ENCODE data around the gene HMGN4.
"Not testable (repeated sequence)": the region's sequence is repeated elsewhere in the genome, so short reads cannot be mapped to it uniquely, and the experiment has no call there.

Gene HMGN4

DNA sequence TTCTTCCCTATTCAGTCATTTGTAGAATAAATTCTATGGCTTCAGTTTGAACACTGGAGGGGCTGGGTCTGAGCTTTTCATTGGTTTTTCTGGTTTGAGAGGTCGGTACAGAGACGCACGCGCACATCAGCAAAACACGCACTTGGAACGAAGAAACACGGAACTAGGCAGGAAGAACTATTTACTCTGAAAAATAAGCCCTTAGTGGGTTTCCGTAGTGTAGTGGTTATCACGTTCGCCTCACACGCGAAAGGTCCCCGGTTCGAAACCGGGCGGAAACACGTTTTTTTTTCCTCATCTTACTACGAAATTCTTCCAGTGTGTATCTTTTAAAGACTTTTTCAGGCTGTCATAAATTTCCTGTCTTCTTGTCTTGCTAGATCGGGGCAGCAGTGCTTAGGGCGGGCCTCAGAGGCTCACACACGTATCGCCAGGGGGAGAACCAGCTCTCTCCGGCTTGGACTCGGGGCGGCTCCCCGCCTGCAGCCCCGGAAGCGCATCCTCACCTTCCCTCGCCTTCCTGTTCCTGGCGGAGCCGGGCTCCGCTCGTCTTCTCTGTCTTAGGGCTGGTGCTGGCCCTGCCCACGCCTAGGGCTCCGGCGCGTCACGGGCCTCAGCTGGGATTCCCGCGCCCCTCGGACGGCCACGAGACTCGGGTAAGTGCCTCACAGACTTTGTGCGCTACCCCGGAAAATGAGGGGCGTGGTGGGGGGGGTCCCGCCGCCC is at the start of gene HMGN4:
Gene HMGN4, plus strand, starts transcription at position 521 of the 726 bp plus-strand sequence. CDS start 6,841 bp downstream, outside the sequence.
- in situ Hi-C loops (cut with HindIII; ENCODE audit: low pct_unique_long_range_greater_than_20kb, low sequenced_read_pairs): no loop called here
- TF ChIP-seq JUND (IDR thresholded peaks at IDR 0.05; ENCODE audit: low read depth): no peak
- peak; percentile 57 to 87 for DNase-seq (ENCODE audit: low read depth in 1 of 2, low spot score in 1 of 2)

DNA sequence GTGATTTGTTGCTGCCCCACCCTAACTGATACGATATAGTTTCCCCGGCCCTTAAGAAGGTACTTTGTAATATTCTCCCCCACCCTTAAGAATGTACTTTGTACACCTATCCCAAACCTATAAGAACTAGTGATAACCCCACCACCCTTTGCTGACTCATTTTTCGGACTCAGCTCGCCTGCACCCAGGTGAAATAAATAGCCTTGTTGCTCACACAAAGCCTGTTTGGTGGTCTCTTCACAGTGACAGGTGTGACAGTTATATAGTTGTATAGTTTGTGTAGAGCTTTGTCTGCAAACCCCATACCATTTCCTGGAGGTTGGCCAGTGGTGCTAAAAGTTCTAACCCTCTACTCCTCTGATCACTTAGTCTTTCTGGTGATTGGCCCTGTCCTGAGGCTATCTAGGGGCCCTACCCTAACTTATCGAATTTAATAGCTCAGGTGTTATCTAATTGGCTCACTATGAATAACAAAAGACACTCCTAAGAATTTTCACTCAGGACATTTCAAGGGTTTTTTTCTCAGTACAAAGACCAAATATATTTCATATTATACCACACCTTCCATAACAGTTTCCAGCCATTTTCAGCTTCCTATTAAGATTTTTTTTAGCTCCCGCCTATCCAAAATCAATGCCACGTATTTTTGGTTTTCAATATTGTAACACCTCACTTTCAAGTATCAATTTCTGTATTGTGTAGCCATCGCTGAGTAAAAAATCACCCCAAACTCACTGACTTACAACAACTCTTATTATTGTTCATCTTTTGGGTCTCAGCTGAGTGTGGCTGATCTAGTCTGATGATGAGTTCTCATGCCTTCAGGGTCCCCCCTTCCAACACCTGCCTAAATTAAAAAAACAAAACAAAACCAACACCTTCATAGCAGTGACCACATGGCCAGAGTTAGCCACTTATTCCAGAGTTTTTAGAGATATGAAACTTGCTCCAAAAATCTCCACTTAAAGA is 47.9 kb upstream of the HMGN4 start:
- TF ChIP-seq JUND (IDR thresholded peaks at IDR 0.05; ENCODE audit: low read depth): no peak
- in situ Hi-C loops (cut with HindIII; ENCODE audit: low pct_unique_long_range_greater_than_20kb, low sequenced_read_pairs): no loop called here
- no peak for DNase-seq (ENCODE audit: low read depth in 1 of 2, low spot score in 1 of 2)

DNA sequence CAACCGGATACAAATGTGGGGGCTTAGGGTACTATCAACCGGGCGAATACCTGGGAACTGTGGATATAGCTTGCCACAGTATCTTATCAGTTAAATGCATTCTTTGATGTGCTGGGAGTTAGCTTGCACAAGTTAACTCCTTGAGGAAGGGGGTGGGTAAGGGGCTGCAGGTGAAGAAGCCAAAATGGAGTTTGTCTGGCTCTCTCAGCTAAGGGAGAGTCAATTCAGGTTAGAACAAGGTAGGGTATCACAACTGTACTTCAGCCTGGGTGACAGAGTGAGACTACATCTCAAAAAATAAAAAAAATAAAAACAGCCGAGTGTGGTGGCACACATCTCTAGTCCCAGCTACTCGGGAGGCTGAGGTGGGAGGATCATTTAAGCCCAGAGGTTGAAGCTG is 46.6 kb upstream of the HMGN4 start:
- in situ Hi-C loops (cut with HindIII; ENCODE audit: low pct_unique_long_range_greater_than_20kb, low sequenced_read_pairs): no loop called here
- no peak for TF ChIP-seq JUND (IDR thresholded peaks at IDR 0.05; ENCODE audit: low read depth)
- no peak for DNase-seq (ENCODE audit: low read depth in 1 of 2, low spot score in 1 of 2)

DNA sequence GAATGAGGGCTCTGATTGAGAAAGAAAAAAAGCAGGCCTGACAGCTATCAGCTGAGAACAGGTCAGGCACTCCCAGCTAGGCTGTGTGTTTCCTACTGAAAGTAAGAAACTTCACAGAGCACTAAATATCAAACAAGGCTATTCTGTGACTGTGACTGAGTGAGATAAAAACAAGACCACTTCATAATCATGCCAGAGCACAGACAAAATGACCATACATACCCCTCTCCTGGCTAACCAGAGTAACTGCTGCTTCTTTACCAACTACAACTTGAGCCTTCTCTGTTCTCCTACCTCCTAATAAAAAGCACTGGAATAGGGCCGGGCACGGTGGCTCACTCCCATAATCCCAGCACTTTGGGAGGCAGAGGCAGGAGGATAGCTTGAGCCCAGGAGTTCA is 44.9 kb upstream of the HMGN4 start:
- DNase-seq (ENCODE audit: low read depth in 1 of 2, low spot score in 1 of 2): peak in 1 of 2 experiments; percentile 31
- TF ChIP-seq JUND (IDR thresholded peaks at IDR 0.05; ENCODE audit: low read depth): no peak

DNA sequence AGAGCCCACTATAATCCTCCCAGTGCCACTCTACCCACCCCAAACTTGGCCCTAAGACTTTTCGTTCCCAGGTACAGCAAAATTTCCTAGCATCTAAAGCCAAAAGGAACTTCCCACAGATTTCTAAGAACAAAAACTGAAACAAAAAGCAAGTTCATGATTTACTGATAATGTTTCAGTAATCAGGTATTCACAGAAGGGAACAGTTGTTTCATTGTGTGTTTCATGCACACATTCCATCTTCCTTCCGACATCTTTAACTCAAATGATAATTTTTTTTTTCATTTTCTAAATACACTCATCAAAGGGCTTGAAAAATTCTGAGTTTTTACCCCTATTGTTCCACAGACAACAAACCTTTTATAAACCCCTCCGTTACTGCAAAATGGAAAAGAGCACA is 44.0 kb upstream of the HMGN4 start:
- TF ChIP-seq JUND (IDR thresholded peaks at IDR 0.05; ENCODE audit: low read depth): no peak
- in situ Hi-C loops (cut with HindIII; ENCODE audit: low pct_unique_long_range_greater_than_20kb, low sequenced_read_pairs): no loop called here
- no peak for DNase-seq (ENCODE audit: low read depth in 1 of 2, low spot score in 1 of 2)

More for the DNA sequence above, 44.9 kb upstream of the HMGN4 start:
- in situ Hi-C loops (cut with HindIII; ENCODE audit: low pct_unique_long_range_greater_than_20kb, low sequenced_read_pairs): no loop called here

DNA sequence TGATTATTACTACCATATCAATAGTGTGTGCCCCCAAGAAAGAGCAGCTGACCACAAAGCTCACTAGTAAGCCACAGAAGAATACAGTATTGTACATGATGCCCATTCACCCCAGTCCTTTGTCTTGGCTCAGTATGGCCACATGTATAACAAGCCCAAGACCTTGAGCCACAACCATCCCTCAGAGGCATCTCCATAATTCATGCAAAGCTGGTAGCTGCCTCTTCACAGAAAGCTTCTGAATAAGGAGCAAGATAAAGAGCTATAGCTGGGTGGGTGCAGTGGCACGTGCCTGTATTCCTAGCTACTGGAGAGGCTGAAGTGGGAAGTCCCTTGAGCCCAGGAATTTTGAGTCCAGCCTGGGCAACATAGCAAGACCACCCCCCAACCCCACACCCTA is 42.9 kb upstream of the HMGN4 start:
- in situ Hi-C loops (cut with HindIII; ENCODE audit: low pct_unique_long_range_greater_than_20kb, low sequenced_read_pairs): no loop called here
- DNase-seq (ENCODE audit: low read depth in 1 of 2, low spot score in 1 of 2): no peak
- TF ChIP-seq JUND (IDR thresholded peaks at IDR 0.05; ENCODE audit: low read depth): no peak

DNA sequence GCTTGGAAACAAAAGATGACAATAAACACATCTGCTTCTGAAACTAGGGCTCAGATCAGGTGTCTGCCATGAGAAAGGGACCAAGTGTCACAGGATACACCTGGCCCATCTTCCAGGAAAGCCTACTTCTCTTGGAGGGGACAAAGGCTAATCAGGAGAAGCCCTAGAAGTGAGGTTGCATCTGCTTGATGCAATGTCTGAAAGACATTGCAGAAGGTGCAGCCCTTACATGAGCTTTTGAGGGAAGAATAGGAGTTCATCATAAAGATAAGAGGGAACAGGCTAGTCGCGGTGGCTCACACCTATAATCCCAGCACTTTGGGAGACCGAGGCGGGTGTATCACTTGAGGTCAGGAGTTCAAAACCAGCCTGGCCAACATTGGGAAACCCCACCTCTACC is 40.6 kb upstream of the HMGN4 start:
- no peak for TF ChIP-seq JUND (IDR thresholded peaks at IDR 0.05; ENCODE audit: low read depth)
- DNase-seq (ENCODE audit: low read depth in 1 of 2, low spot score in 1 of 2): no peak
- in situ Hi-C loops (cut with HindIII; ENCODE audit: low pct_unique_long_range_greater_than_20kb, low sequenced_read_pairs): no loop called here

DNA sequence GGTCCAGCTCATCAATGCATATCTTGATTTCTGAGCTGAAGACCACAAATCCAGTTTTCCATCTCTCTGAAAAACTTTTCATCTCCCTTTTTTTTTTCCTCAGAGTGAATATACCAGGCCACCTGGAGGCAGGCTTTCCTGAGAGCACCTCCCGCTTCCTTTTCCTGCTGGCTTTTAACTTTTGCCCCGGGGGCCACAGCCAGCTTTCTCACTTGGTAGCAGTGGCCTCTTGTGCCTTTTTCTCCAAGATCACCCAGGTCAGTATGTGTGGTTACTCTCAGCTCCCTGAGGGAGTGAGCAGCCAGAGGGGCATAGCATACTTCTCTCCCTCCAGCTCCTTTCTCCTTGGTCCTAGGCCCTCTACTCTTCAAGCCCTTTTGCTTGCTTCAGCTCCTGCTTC is 38.1 kb upstream of the HMGN4 start, which contains the start of gene BTN1A1:
Gene BTN1A1, plus strand, starts transcription at position 202 of the 400 bp plus-strand sequence. CDS start 984 bp downstream, outside the sequence.
- no peak for TF ChIP-seq JUND (IDR thresholded peaks at IDR 0.05; ENCODE audit: low read depth)
- peak in 1 of 2 experiments; percentile 16 for DNase-seq (ENCODE audit: low read depth in 1 of 2, low spot score in 1 of 2)
- in situ Hi-C loops (cut with HindIII; ENCODE audit: low pct_unique_long_range_greater_than_20kb, low sequenced_read_pairs): no loop called here

DNA sequence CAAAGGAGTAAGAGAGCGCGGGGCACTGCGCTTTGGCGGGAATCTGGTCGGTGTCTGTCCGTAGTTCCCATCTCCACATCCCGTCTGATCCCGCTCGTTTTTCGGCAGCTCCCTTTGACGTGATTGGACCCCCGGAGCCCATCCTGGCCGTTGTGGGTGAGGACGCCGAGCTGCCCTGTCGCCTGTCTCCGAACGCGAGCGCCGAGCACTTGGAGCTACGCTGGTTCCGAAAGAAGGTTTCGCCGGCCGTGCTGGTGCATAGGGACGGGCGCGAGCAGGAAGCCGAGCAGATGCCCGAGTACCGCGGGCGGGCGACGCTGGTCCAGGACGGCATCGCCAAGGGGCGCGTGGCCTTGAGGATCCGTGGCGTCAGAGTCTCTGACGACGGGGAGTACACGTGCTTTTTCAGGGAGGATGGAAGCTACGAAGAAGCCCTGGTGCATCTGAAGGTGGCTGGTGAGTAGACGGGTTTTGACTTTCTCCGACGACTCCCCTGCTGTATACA is 36.6 kb upstream of the HMGN4 start:
- no peak for DNase-seq (ENCODE audit: low read depth in 1 of 2, low spot score in 1 of 2)
- in situ Hi-C loops (cut with HindIII; ENCODE audit: low pct_unique_long_range_greater_than_20kb, low sequenced_read_pairs): no loop called here

DNA sequence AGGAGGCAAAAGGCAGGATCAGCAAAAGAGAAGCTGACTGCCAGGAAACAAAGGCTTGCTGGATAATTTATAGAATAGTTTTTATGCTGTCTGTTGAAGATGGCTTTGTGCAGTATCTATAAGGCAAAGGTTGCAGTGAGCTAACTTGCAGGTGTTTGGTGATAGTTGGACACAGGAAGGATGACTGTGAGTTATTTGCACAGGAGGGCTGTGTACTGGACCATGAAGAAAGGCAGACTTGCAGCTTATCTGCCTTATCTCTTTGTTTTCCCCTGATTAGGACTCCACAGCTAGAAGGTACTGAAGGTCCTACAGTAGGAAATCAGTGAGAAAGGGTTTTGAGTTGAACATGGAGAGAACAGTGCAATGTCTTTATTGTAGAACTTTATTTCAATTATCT is 36.0 kb upstream of the HMGN4 start:
- no peak for DNase-seq (ENCODE audit: low read depth in 1 of 2, low spot score in 1 of 2)
- TF ChIP-seq JUND (IDR thresholded peaks at IDR 0.05; ENCODE audit: low read depth): no peak
- in situ Hi-C loops (cut with HindIII; ENCODE audit: low pct_unique_long_range_greater_than_20kb, low sequenced_read_pairs): no loop called here

More for the DNA sequence above, 36.6 kb upstream of the HMGN4 start:
- TF ChIP-seq JUND (IDR thresholded peaks at IDR 0.05; ENCODE audit: low read depth): no peak

DNA sequence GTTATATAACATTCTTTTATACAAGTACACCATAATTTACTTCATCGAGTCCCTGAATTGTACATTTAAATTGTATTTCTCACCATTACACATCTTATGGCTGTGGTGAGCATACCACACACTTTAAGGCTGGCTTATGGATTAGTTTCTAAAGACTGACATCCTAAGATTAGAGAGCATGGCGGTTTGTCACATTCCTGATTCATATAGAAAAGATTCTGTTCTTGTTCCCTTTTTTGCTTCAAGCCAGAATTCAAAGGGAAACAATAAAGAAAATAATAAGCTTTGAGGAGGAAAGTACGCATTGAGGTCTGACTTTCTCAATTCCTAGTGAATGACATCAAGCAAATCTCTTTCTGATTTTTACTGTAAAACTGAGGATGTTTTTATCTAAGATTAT is 35.5 kb upstream of the HMGN4 start:
- no peak for DNase-seq (ENCODE audit: low read depth in 1 of 2, low spot score in 1 of 2)
- TF ChIP-seq JUND (IDR thresholded peaks at IDR 0.05; ENCODE audit: low read depth): no peak
- in situ Hi-C loops (cut with HindIII; ENCODE audit: low pct_unique_long_range_greater_than_20kb, low sequenced_read_pairs): no loop called here

DNA sequence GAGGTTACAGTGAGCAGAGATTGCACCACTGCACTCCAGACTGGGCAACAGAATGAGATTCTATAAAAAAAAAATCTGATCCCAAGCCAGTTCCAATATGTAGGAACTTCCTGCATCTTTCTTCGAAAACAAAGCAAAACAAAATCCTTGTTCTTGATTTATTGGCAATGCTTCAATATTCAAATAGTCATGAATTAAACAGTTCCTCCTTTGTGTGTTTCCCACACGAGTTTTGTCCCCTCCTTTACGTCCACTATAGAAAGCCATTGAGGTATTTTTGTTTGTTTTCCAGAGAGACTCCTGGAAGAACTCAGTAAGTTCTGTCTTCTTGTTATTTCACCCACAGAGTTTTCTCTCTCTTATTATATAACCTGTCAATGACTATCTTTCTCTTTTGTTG is 30.5 kb upstream of the HMGN4 start:
- no peak for TF ChIP-seq JUND (IDR thresholded peaks at IDR 0.05; ENCODE audit: low read depth)
- in situ Hi-C loops (cut with HindIII; ENCODE audit: low pct_unique_long_range_greater_than_20kb, low sequenced_read_pairs): no loop called here
- no peak for DNase-seq (ENCODE audit: low read depth in 1 of 2, low spot score in 1 of 2)

DNA sequence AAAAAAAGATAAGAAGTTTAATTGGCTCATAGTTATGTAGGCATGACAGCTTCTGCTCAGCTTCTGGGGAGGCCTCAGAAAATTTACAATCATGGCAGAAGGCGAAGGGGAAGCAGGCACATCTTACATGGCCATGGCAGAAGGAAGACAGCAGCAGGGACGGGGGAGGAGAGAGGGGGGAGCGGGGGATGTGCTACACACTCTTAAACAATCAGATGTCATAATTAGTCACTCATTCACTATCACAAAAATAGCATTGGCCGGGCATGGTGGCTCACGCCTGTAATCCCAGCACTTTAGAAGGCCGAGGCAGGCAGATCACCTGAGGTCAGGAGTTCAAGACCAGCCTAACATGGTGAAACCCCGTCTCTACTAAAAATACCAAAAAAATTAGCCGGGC is 27.1 kb upstream of the HMGN4 start:
- in situ Hi-C loops (cut with HindIII; ENCODE audit: low pct_unique_long_range_greater_than_20kb, low sequenced_read_pairs); DNase-seq (ENCODE audit: low read depth in 1 of 2, low spot score in 1 of 2): not testable (repeated sequence)
